ENCODE data around the gene HBEGF. TPM values are rescaled to one million over a fixed set of nuclear protein-coding genes. Genes with fewer than 3 reads are reported as not detected.

The HBEGF gene
- total RNA-seq, 2 donors from 2014 or later = 1.4 to 2.1 TPM

- WGBS, 2 experiments (ENCODE audit: insufficient coverage in 1 of 2, insufficient read length in 1 of 2) = 60 to 88% methylated on average over 1 to 3 of the region's 3 CpGs
- Histone ChIP-seq H3K9ac (ENCODE audit: extremely low read depth, low read length, poor library complexity, severe bottlenecking) (no peak overlapping the region), H3K27ac (ENCODE audit: low read depth, low read length) (no peak overlapping the region), H3K36me3 (ENCODE audit: control insufficient read depth, insufficient read depth, low read length) (peaks cover 3% of the 10 kb centered on the region), H3K27me3 (ENCODE audit: control insufficient read depth, insufficient read depth, low read length, poor library complexity, severe bottlenecking) (no peaks in the 10 kb centered on the region), H3K4me1 (ENCODE audit: control insufficient read depth, insufficient read depth, low read length) (no peaks in the 10 kb centered on the region), H3K4me3 (ENCODE audit: low read length) (no peak overlapping the region), H3K9me3 (ENCODE audit: control insufficient read depth, low read length) (no peaks in the 10 kb centered on the region)
- H3K27me3 Mint-ChIP-seq (ENCODE audit: insufficient read depth) = no peaks in the 10 kb centered on the region
- no peak for TF ChIP-seq CTCF (conservative IDR thresholded peaks at IDR 0.05)
- H3K4me1 Mint-ChIP-seq = no peaks in the 10 kb centered on the region
- peaks cover 5% of the 10 kb centered on the region for H3K36me3 Mint-ChIP-seq (ENCODE audit: low read depth)
- no peaks in the 10 kb centered on the region for H3K9me3 Mint-ChIP-seq
- H3K27ac Mint-ChIP-seq = no peak overlapping the region
- H3K4me3 Mint-ChIP-seq = no peak overlapping the region
- no peak for DNase-seq
These were observed 8.1 kb downstream of the HBEGF start for GRCh38 chr5:140338336-140338735.

GRCh38 chr5:140337880-140338279, 8.5 kb downstream of the HBEGF start:
- Histone ChIP-seq H3K4me1 (ENCODE audit: control insufficient read depth, insufficient read depth, low read length) (no peaks in the 10 kb centered on the region), H3K9ac (ENCODE audit: extremely low read depth, low read length, poor library complexity, severe bottlenecking) (no peak overlapping the region), H3K9me3 (ENCODE audit: control insufficient read depth, low read length) (no peaks in the 10 kb centered on the region), H3K27ac (ENCODE audit: low read depth, low read length) (no peak overlapping the region), H3K4me3 (ENCODE audit: low read length) (no peak overlapping the region), H3K36me3 (ENCODE audit: control insufficient read depth, insufficient read depth, low read length) (peaks cover 3% of the 10 kb centered on the region), H3K27me3 (ENCODE audit: control insufficient read depth, insufficient read depth, low read length, poor library complexity, severe bottlenecking) (no peaks in the 10 kb centered on the region)
- Mint-ChIP-seq H3K36me3 (ENCODE audit: low read depth) (peaks cover 5% of the 10 kb centered on the region), H3K9me3 (no peaks in the 10 kb centered on the region), H3K4me3 (no peak overlapping the region), H3K27ac (no peak overlapping the region), H3K4me1 (no peaks in the 10 kb centered on the region), H3K27me3 (ENCODE audit: insufficient read depth) (no peaks in the 10 kb centered on the region)
- WGBS, 2 experiments (ENCODE audit: insufficient coverage in 1 of 2, insufficient read length in 1 of 2) = 82 to 100% methylated on average over 1 of the region's 1 CpG
- DNase-seq = no peak
- no peak for TF ChIP-seq CTCF (conservative IDR thresholded peaks at IDR 0.05)

GRCh38 chr5:140336388-140336787, 10.0 kb downstream of the HBEGF start:
- no peaks in the 10 kb centered on the region for H3K27me3 Mint-ChIP-seq (ENCODE audit: insufficient read depth)
- peaks cover 4% of the 10 kb centered on the region for H3K4me1 Mint-ChIP-seq
- Histone ChIP-seq H3K27ac (ENCODE audit: low read depth, low read length) (no peak overlapping the region), H3K4me3 (ENCODE audit: low read length) (no peak overlapping the region), H3K9me3 (ENCODE audit: control insufficient read depth, low read length) (no peaks in the 10 kb centered on the region), H3K27me3 (ENCODE audit: control insufficient read depth, insufficient read depth, low read length, poor library complexity, severe bottlenecking) (no peaks in the 10 kb centered on the region), H3K36me3 (ENCODE audit: control insufficient read depth, insufficient read depth, low read length) (no peaks in the 10 kb centered on the region), H3K4me1 (ENCODE audit: control insufficient read depth, insufficient read depth, low read length) (no peaks in the 10 kb centered on the region), H3K9ac (ENCODE audit: extremely low read depth, low read length, poor library complexity, severe bottlenecking) (no peak overlapping the region)
- H3K4me3 Mint-ChIP-seq = no peak overlapping the region
- no peak overlapping the region for H3K27ac Mint-ChIP-seq
- H3K9me3 Mint-ChIP-seq = no peaks in the 10 kb centered on the region
- no peak for DNase-seq
- TF ChIP-seq CTCF (conservative IDR thresholded peaks at IDR 0.05) = no peak
- WGBS, 2 experiments (ENCODE audit: insufficient coverage in 1 of 2, insufficient read length in 1 of 2) = 79 to 92% methylated on average over 4 to 5 of the region's 5 CpGs
- H3K36me3 Mint-ChIP-seq (ENCODE audit: low read depth) = peaks cover 5% of the 10 kb centered on the region
